Upper lobe of left lung (tissue), 4 donors: Measurements from ENCODE around the gene ZNF341.

Experiments
- EP300 ChIP-seq, 4 donors: sonication (generic); formaldehyde crosslinking; IDR thresholded peaks; one replicate each; pipeline ENCODE4 v1.5.1; 2017; ENCODE audit warnings: antibody characterized with exemption in 4 of 4, control low read depth in 2 of 4
- POLR2AphosphoS5 ChIP-seq, 2 donors: sonication (generic); formaldehyde crosslinking; IDR thresholded peaks; one replicate each; pipeline ENCODE4 v1.5.1; 2017; ENCODE audit warnings: antibody characterized with exemption in 2 of 2
- TF ChIP-seq, protein P1 (sequence below), 6 experiments: fragments of 450-650 bp in 4 of 6; fragments of 200-600 bp in 2 of 6; sonication (generic) in 2 of 6; IDR thresholded peaks; one replicate each; pipeline ENCODE4 v1.5.1; 2016 to 2019; ENCODE audit warnings: antibody characterized with exemption in 6 of 6

GRCh38 chr20:33826270-33826897 lies 94.6 kb downstream of the ZNF341 start:
- TF ChIP-seq, protein P1, sequence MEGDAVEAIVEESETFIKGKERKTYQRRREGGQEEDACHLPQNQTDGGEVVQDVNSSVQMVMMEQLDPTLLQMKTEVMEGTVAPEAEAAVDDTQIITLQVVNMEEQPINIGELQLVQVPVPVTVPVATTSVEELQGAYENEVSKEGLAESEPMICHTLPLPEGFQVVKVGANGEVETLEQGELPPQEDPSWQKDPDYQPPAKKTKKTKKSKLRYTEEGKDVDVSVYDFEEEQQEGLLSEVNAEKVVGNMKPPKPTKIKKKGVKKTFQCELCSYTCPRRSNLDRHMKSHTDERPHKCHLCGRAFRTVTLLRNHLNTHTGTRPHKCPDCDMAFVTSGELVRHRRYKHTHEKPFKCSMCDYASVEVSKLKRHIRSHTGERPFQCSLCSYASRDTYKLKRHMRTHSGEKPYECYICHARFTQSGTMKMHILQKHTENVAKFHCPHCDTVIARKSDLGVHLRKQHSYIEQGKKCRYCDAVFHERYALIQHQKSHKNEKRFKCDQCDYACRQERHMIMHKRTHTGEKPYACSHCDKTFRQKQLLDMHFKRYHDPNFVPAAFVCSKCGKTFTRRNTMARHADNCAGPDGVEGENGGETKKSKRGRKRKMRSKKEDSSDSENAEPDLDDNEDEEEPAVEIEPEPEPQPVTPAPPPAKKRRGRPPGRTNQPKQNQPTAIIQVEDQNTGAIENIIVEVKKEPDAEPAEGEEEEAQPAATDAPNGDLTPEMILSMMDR (IDR thresholded peaks at IDR 0.05), result no peak
- TF ChIP-seq POLR2AphosphoS5 (IDR thresholded peaks at IDR 0.05), result no peak
- TF ChIP-seq EP300 (IDR thresholded peaks at IDR 0.05), result no peak
